Endothelial cell (in vitro differentiated cells): ENCODE measurements around the gene URB1. TPM values are rescaled to one million over a fixed set of nuclear protein-coding genes. Genes with fewer than 3 reads are reported as not detected.
"Not testable (repeated sequence)": the region's sequence is repeated elsewhere in the genome, so short reads cannot be mapped to it uniquely, and the experiment has no call there.

Experiments used
- DNase-seq: peaks from one replicate; pipeline ENCODE4 v3.0.0; 2021; ENCODE audit warnings: low spot score
- H3K27ac Mint-ChIP-seq: one replicate; pipeline ENCODE4 v1.8.0; 2021; ENCODE audit warnings: mixed read lengths, inconsistent platforms; ENCODE audit not compliant: unreplicated experiment
- H3K27me3 Mint-ChIP-seq: one replicate; pipeline ENCODE4 v1.8.0; 2021; ENCODE audit warnings: mild to moderate bottlenecking, moderate library complexity, mixed read lengths, inconsistent platforms; ENCODE audit not compliant: unreplicated experiment
- H3K36me3 Mint-ChIP-seq: one replicate; pipeline ENCODE4 v1.8.0; 2021; ENCODE audit warnings: mild to moderate bottlenecking, low read depth, mixed read lengths, inconsistent platforms; ENCODE audit not compliant: unreplicated experiment
- H3K4me1 Mint-ChIP-seq: one replicate; pipeline ENCODE4 v1.8.0; 2021; ENCODE audit warnings: mild to moderate bottlenecking, mixed read lengths, inconsistent platforms; ENCODE audit not compliant: unreplicated experiment
- H3K4me3 Mint-ChIP-seq: one replicate; pipeline ENCODE4 v1.8.0; 2021; ENCODE audit warnings: mild to moderate bottlenecking, mixed read lengths, inconsistent platforms; ENCODE audit not compliant: unreplicated experiment
- H3K9me3 Mint-ChIP-seq: one replicate; pipeline ENCODE4 v1.8.0; 2021; ENCODE audit warnings: mixed read lengths, inconsistent platforms; ENCODE audit not compliant: unreplicated experiment
- long read RNA-seq: library from polyadenylated mRNA; unstranded; transcript quantifications from one replicate; pipeline ENCODE4 v2.0.0, GENCODE V29; 2020; ENCODE audit not compliant: unreplicated experiment
- total RNA-seq: library from RNA; stranded (reverse); fragmentation: NEBNext Ultra II Directional; extraction: Animal tissue kit (Norgen Biotek cat#: 25700); gene quantifications from one replicate; pipeline ENCODE4 v1.2.1, GENCODE V29; 2021; ENCODE audit not compliant: unreplicated experiment
- TF ChIP-seq, protein P1 (sequence below): fragments of 200-600 bp; sonication (generic); IDR thresholded peaks from one replicate; pipeline ENCODE4 v1.5.0; 2021; ENCODE audit warnings: antibody characterized with exemption; ENCODE audit not compliant: unreplicated experiment

URB1 gene, protein sequence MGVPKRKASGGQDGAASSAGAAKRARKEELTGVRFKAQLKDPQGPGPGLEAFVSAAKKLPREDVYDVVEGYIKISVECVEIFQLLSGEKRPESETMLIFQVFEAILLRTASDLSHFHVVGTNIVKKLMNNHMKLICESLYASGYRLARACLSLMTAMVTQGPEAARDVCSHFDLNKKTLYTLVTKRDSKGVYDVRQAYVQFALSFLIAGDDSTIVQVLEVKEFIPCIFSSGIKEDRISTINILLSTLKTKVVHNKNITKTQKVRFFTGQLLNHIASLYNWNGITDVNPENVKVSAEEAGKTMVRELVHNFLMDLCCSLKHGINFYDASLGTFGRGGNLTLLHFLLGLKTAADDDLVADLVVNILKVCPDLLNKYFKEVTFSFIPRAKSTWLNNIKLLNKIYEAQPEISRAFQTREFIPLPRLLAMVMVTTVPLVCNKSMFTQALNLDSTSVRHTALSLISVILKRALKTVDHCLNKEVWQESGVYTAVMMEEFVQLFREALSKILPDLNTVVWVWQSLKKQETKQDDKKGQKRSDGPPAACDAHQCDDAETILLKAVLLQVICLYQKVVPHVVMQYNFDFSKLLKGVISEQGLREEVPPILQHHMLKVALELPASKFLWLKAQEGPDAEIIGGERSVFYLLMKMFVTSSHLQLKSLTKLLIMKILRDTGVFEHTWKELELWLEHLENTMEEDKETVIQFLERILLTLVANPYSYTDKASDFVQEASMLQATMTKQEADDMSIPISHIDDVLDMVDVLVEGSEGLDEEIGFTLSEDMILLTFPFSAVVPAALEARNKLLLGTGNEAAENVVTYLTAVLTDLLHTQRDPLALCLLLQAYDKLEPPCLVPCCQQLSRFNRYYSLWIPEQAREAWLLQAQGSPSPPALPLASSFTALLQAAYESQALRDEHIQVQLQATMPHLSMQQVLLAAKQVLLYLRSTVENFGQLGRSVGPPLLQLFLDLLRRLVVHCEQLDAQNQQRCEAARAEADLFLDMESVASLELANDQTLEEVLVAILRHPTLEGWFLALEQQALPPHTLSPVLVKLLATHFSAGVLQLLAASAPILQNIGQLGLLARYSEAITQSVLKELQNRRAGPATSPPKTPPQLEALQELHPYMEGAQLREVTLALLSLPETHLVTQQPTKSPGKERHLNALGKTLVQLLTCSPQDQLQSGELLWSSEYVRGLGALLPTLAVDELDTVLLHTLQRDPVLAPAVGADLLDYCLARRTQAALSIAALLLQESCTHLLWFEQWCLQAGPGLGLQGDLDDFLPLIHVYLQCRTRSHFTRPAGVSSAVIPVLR (N-terminal part only)
- total RNA-seq = 10.6 TPM
- long read RNA-seq, partial matches to known transcripts = 0 of 1 reads
- long read RNA-seq, other reads (novel, unspliced or antisense) = 1 of 1 reads

DNA sequence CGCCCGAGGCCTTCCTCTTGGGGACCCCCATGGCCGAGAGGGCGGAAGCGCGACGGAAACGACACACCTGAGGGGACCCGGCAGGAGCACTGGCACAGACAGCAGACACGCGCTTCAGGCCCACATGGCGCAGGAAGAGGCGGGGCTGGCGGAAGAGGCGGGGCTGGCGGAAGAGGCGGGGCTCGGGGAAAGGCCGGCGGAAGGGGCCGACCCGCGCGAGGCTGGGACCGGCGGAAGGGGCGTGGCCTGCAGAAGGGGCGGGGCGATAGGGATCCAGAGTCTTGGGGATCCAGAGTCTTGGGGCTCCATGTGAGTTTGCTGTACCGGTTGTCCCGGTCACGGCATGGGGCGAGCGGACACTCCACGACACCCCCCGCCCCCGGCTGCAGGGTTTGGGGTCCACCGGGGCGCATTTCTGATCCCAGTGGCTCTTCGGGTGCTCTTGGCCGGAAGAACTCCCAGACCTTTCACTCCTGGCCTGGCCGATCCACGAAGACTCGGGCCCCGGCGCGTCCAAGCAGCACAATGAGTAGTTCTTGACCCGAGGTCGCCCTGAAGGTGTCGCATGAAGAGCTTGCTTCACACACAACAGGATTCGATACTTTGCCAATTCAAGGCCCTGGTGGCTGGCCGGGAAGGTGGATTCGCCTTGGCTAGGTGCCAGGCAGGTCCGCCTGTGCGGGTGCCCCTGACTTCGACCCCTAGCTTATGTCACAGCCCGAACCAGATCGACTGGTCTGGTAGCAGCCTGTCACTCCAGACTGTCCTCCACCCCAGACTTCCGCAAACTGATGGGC, at the start of gene URB1:
Gene URB1, minus strand, starts transcription at position 133 of the 797 bp plus-strand sequence. Its CDS starts 102 bp downstream, at position 31.
- Mint-ChIP-seq H3K27ac (no peak within 1 kb of the TSS), H3K4me3 (peak within 1 kb of the TSS; percentile 89), H3K4me1 (no peaks in the 10 kb centered on the region), H3K36me3 (peaks cover 4% of the 10 kb centered on the region), H3K27me3 (no peaks in the 10 kb centered on the region), H3K9me3 (no peaks in the 10 kb centered on the region)
- TF ChIP-seq, protein P1, sequence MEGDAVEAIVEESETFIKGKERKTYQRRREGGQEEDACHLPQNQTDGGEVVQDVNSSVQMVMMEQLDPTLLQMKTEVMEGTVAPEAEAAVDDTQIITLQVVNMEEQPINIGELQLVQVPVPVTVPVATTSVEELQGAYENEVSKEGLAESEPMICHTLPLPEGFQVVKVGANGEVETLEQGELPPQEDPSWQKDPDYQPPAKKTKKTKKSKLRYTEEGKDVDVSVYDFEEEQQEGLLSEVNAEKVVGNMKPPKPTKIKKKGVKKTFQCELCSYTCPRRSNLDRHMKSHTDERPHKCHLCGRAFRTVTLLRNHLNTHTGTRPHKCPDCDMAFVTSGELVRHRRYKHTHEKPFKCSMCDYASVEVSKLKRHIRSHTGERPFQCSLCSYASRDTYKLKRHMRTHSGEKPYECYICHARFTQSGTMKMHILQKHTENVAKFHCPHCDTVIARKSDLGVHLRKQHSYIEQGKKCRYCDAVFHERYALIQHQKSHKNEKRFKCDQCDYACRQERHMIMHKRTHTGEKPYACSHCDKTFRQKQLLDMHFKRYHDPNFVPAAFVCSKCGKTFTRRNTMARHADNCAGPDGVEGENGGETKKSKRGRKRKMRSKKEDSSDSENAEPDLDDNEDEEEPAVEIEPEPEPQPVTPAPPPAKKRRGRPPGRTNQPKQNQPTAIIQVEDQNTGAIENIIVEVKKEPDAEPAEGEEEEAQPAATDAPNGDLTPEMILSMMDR = no peak
- DNase-seq = peak; percentile 84

DNA sequence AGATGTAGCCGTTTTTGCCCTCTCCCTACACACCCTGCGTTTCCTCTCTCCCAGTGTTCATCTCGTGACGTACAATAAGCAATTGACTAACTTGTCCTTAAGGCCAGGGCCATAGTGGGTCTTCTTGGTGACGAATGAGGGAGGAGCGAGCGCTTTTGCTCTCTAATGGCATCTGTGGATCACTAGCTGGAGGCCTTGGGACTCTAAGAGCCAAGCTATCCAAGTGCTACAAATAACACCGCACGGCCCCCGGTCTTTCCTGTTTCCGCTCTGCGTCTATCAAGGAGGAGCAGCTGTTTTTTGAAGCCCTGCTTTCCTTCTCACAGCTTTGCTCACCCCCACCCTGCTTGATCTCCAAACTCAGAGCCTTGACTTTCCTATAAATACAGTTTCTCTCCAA, 44.9 kb upstream of the URB1 start:
- H3K4me1 Mint-ChIP-seq = peaks cover 18% of the 10 kb centered on the region
- TF ChIP-seq, protein P1 = no peak
- H3K27ac Mint-ChIP-seq = peak overlapping the region; percentile 31
- H3K36me3 Mint-ChIP-seq = no peaks in the 10 kb centered on the region
- peaks cover 4% of the 10 kb centered on the region for H3K27me3 Mint-ChIP-seq
- H3K9me3 Mint-ChIP-seq = no peaks in the 10 kb centered on the region
- peak; percentile 30 for DNase-seq
- no peak overlapping the region for H3K4me3 Mint-ChIP-seq

DNA sequence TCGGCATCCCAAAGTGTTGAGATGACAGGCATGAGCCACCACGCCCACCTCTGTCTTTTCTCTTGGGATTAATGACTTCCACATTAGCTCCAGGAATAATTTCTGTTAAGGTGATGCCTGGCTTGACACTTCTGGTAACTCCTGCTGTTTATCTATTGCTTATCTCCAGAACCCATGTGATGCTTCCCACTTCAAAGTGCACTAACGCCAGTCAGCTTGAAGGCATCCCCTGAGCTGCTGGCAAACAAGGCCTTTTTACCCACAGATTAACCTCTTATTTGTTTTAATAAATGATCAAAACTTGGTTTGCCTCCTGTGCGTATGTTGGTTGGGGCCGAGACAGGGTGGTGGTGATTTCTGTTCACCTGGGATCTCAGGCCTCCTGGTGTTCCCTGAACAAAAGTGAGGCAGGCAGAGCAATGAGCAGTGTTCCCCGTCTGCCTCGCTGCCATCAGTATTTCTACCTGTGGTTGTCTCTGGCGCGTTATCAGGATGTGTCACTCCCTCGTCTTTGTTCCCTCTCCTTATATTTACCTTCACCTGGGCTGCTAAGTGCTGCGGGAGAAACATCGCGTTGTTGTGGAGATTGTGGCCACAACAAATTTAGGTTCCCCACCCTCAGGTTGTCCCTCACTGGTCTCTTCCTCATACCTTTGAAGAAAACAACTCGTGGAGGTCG, 40.3 kb upstream of the URB1 start:
- not testable (repeated sequence) for H3K36me3 Mint-ChIP-seq, H3K27ac Mint-ChIP-seq, H3K4me3 Mint-ChIP-seq, H3K27me3 Mint-ChIP-seq, DNase-seq, H3K9me3 Mint-ChIP-seq
- H3K4me1 Mint-ChIP-seq = peaks cover 20% of the 10 kb centered on the region

DNA sequence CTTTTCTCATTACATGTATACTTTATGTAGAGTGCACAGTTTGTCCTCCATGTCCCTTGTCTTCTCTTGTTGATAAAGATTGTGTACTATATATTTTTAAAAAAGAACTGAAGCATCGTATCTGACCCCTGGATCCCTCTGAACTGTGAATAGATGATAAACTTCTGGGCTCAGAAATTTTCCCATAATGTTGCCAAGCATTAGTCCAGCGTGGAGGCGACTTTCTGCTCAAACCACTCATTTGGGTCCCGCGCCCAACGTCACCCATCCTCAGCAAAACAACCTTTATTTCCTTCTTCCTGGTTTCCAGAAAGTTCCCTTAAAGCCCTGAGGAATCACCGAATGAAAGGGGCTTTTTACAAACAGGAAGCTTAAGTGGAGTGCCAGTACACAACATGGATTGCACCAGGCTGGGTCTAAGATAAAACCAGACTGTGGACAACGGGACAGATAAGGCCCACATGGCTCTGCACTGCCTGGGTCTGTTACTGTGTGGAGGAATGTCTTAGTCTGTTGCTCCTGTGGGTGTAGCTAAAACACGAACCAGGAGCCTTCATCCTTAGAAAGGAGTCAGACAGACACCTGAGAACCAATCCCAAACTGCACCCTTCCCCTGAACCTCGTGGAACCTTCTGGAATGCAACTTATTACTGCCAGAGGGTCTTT, 35.3 kb upstream of the URB1 start:
- DNase-seq = no peak
- Mint-ChIP-seq H3K4me1 (peaks cover 8% of the 10 kb centered on the region), H3K27me3 (peaks cover 3% of the 10 kb centered on the region), H3K27ac (no peak overlapping the region), H3K36me3 (peaks cover 1% of the 10 kb centered on the region), H3K9me3 (peaks cover 2% of the 10 kb centered on the region), H3K4me3 (no peak overlapping the region)
- TF ChIP-seq, protein P1 = no peak
